HepG2 (cell line): ENCODE data around the gene CIROP. TPM values are rescaled to one million over a fixed set of nuclear protein-coding genes. Genes with fewer than 3 reads are reported as not detected.

Source experiments
- ATAD3A ChIP-seq: sonication (generic); formaldehyde crosslinking; IDR thresholded peaks from 2 replicates; pipeline ENCODE4 v1.4.0; 2020; ENCODE audit warnings: missing genetic modification reagents
- BCL3 ChIP-seq: sonication (generic); formaldehyde crosslinking; IDR thresholded peaks from 2 replicates; pipeline ENCODE4 v1.5.1; 2020; ENCODE audit warnings: mild to moderate bottlenecking, missing genetic modification reagents, moderate library complexity
- GPBP1L1 ChIP-seq: sonication (generic); formaldehyde crosslinking; IDR thresholded peaks from 2 replicates; pipeline ENCODE4 v1.5.0; 2020; ENCODE audit warnings: mild to moderate bottlenecking, missing genetic modification reagents
- GTF3A ChIP-seq: sonication (generic); formaldehyde crosslinking; conservative IDR thresholded peaks from 2 replicates; pipeline ENCODE4 v1.4.0; 2020; ENCODE audit warnings: mild to moderate bottlenecking, missing genetic modification reagents
- MED1 ChIP-seq: sonication (generic); formaldehyde crosslinking; IDR thresholded peaks from 2 replicates; pipeline ENCODE4 v1.4.0; 2020; ENCODE audit warnings: missing genetic modification reagents
- NCOA5 ChIP-seq: sonication (generic); formaldehyde crosslinking; IDR thresholded peaks from 2 replicates; pipeline ENCODE4 v1.4.0; 2020; ENCODE audit warnings: missing genetic modification reagents
- RCOR2 ChIP-seq: IDR thresholded peaks from 2 replicates; pipeline ENCODE4 v1.6.1; 2016; ENCODE audit warnings: missing biosample characterization, missing genetic modification reagents
- REST ChIP-seq, 2 experiments: IDR thresholded peaks; 2 replicates each; pipeline ENCODE4 v1.6.1; 2011 to 2012; ENCODE audit warnings: low read length in 2 of 2, borderline replicate concordance in 1 of 2, low read depth in 1 of 2, mild to moderate bottlenecking in 1 of 2, moderate library complexity in 1 of 2
- SNAI1 ChIP-seq: sonication (generic); formaldehyde crosslinking; IDR thresholded peaks from 2 replicates; pipeline ENCODE4 v1.5.0; 2020; ENCODE audit warnings: mild to moderate bottlenecking, missing genetic modification reagents, borderline replicate concordance
- SNAPC4 ChIP-seq: sonication (generic); formaldehyde crosslinking; IDR thresholded peaks from 2 replicates; pipeline ENCODE4 v1.4.0; 2020; ENCODE audit warnings: mild to moderate bottlenecking, missing genetic modification reagents
- TFDP1 ChIP-seq: IDR thresholded peaks from 2 replicates; pipeline ENCODE4 v1.6.1; 2016; ENCODE audit warnings: missing compliant biosample characterization, missing genetic modification reagents, borderline replicate concordance
- THAP8 ChIP-seq: sonication (generic); formaldehyde crosslinking; IDR thresholded peaks from 2 replicates; pipeline ENCODE4 v1.5.1; 2020; ENCODE audit warnings: missing genetic modification reagents, mild to moderate bottlenecking, borderline replicate concordance
- ZNF12 ChIP-seq: sonication (generic); formaldehyde crosslinking; IDR thresholded peaks from 2 replicates; pipeline ENCODE4 v1.5.0; 2020; ENCODE audit warnings: missing genetic modification reagents
- ZNF282 ChIP-seq: fragments of 450-650 bp; IDR thresholded peaks from 2 replicates; pipeline ENCODE4 v1.6.1; 2018; ENCODE audit not compliant: partially characterized antibody
- ZNF549 ChIP-seq: sonication (generic); formaldehyde crosslinking; IDR thresholded peaks from 2 replicates; pipeline ENCODE4 v1.5.0; 2020; ENCODE audit warnings: missing genetic modification reagents
- ZSCAN9 ChIP-seq: IDR thresholded peaks from 2 replicates; pipeline ENCODE4 v1.6.1; 2016; ENCODE audit warnings: borderline replicate concordance
- polyA plus RNA-seq, 8 experiments: library from polyadenylated mRNA; depleted of rRNA in 3 of 8; stranded (reverse) in 7 of 8; unstranded in 1 of 8; fragments of >200 nt; fragmentation: Illumina TruSeq in 4 of 8; extraction: Trizol in 4 of 8; gene quantifications; 2 replicates each; pipeline versions ENCODE4 v1.2.1 to v1.2.3, GENCODE V29; 2011 to 2016; ENCODE audit warnings: low read depth in 4 of 8, missing spikeins in 1 of 8, mixed read lengths in 1 of 8; ENCODE audit not compliant: insufficient read depth in 1 of 8
- total RNA-seq, 5 experiments: library from RNA; depleted of rRNA; stranded (reverse); fragments of >200 nt; fragmentation: Illumina TruSeq; extraction: Trizol; gene quantifications; 2 replicates each; pipeline ENCODE4 v1.2.3, GENCODE V29; 2016; ENCODE audit warnings: low read depth in 1 of 5

CIROP gene
- total and polyA plus RNA-seq, 2 of the 13 experiments (the other 11 are each of a cell fraction or from before 2014, with no cell fraction given), result 0.07 TPM; not detected in 1

GRCh38 chr14:23068789-23069412 is 35.9 kb downstream of the CIROP start (continued):
- TF ChIP-seq ZNF282, result no peak
- TF ChIP-seq SNAI1, result no peak
- peak; percentile 92 for TF ChIP-seq TFDP1 (CRISPR knock-in tag)
- no peak for TF ChIP-seq RCOR2 (CRISPR knock-in tag)
- peak; percentile 49; the same call in 1 of the 2 replicates for TF ChIP-seq MED1 (CRISPR knock-in tag)
- TF ChIP-seq ZNF549 (CRISPR knock-in tag), result no peak
- TF ChIP-seq THAP8, result no peak
- TF ChIP-seq NCOA5, result no peak
- no peak for TF ChIP-seq GPBP1L1 (CRISPR knock-in tag)
- TF ChIP-seq GTF3A, result no peak
- TF ChIP-seq REST (IDR thresholded peaks at IDR 0.05; ENCODE audit: borderline replicate concordance in 1 of 2, low read depth in 1 of 2, low read length in 2 of 2), result no peak
- no peak for TF ChIP-seq SNAPC4 (CRISPR knock-in tag)
- TF ChIP-seq ATAD3A, result no peak
- 0 out of 2 replicates have a peak, but pooled peaks have one; percentile 6 for TF ChIP-seq BCL3 (CRISPR knock-in tag)
- peak; percentile 67; the same call in 1 of the 2 replicates for TF ChIP-seq ZSCAN9 (CRISPR knock-in tag)
- no peak for TF ChIP-seq ZNF12
